Hematopoietic multipotent progenitor cell treated with erythropoietin and hydrocortisone succinate and interleukin-3 and kit ligand, for 15 days (in vitro differentiated cells): ENCODE data around the gene FIP1L1.

Experiments used
- DNase-seq: peaks from one replicate; pipeline ENCODE4 v3.0.0-alpha.2; 2015; ENCODE audit warnings: low spot score

Gene FIP1L1

DNA sequence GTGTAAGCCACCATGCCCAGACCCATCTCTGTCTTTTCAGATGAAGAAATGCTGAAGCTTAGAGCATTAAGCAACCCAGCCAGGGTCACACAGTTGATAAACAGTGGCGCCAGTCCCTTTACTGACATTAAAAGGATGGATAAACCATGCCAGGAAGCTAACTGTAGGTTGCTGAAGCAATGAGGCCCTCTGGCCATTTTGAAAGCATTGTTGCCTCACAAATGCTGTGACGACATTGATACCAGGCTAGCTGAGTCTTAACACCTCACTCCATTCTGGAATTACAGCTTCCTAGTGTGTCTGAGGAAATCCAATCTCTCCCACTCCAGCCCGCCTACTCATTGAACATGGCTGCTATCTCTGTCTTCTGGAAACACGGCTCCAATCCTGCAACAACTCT lies 124.1 kb downstream of the FIP1L1 start:
- DNase-seq = no peak

DNA sequence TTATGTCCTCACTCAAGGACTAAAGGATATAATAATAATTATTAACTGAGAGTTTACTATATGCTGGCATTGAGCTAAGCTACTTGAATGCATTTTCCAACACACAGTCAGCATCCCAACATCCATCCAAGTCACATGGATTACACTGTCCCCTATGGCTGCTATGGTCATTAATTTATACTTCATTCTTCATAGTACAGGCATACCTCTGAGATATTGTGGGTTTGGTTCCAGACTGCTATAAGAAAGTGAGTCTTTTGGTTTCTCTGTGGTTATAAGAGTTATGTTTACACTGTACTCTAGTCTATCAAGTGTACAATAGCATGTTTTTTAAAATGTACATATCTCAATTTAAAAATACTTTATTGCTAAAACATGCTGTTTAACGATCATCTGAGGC lies 124.7 kb downstream of the FIP1L1 start:
- DNase-seq = no peak

DNA sequence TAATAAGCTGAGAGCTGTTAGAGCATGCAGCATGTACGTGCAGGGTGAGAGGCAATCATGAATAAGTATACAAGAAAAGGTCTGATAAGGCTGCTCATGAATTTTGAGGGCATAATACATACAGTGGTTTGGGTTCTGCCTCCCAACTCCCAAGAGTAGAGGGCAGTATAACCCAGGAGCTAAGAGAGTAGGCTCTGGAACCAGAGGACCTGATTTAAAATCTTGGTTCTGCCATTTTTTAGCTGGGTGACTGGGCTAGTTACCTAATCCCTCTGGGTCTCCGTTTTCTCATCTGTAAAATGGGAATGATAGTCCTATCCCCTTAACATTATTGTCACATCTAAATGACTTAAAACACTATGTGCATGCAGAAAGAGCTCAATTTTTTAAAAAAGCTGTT lies 128.5 kb downstream of the FIP1L1 start:
- no peak for DNase-seq

DNA sequence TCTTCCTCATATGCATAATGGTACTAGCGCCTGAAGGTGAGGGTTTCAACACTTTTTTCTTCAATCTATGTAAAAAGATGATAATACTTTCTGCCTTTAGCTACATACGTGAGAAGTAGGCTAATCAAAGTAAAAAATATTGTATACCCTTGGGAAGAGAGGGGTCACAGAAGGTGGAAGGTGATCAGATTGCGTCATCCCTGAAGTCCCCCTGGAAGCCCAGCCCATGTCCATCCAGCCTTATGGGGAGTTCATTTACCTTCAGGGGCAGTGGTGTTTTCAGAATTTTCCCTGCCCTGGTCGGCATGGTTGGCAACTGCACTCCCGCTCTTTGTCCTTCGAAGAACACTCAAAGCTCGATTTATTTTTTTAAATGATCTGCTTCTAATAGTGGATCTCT lies 129.6 kb downstream of the FIP1L1 start:
- no peak for DNase-seq

DNA sequence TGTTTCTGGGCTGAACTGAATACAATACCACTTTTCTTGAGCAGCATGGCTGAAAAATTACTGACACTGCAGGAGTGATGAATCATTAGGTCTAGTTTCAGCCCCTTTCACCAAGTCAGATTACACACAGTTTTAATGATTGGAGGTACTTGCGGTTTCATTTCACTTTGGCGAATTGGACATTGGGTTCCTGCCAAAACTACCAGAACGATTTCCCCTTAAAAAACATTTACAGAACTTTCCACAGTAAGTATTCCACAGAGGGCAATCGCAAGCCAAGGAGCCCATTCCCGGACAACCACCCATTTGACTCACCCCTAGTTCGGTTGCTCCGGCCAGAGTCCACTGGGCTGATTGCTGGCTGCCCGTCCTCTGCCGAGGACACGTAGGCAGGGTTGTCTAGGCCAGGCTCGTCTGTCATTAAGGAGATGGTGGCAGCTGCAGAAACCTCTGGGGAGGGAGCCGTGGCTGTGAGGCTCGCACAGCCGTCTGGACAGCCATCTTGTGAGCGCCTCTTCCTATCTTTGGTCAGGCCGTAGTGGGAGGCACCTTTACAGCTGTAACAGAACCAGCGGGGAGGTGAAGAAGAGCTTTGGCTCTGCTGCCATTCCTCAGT lies 130.3 kb downstream of the FIP1L1 start:
- no peak for DNase-seq

DNA sequence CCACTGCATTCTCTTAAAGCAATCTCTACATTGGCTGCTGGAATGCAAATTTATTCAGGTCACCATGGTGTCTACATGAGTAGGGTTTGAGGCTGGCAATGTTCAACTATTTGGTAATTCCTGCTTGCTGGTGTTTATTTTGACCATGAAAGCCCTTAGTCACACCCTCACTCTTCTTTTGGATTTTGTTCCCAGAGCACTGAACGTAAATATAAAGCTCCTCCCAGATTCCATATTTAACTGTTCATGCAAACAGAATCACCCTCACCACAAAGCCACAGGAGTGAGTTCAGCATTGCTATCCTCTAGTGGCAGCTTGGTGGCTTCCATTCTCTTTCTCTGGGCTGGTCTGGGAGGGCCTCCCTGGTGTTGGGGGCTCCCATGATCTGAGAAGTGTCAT lies 131.0 kb downstream of the FIP1L1 start:
- no peak for DNase-seq

DNA sequence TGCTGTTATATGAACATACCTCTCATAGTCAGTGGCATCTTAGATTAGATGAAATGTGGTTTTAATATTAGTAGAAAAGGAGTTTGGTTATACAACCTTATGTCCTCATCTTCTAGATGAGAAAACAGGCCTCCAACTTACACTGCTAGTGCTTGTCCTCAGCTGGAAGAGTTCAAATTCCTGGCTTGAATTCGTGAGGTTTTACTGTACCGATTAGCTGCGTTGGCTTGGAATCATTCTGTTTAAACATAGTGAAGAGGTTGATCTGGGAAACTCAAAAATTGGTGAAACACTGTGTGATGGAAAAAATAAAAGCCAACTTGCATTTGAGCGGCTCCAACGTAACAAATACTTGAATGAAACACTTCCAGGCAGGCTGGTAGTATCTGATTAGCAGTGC lies 132.9 kb downstream of the FIP1L1 start:
- DNase-seq = no peak
